Measurements from ENCODE around the gene DIP2B.

DIP2B gene

GRCh38 chr12:50780013-50780412 lies 275.2 kb downstream of the DIP2B start:
- no peak for DNase-seq

GRCh38 chr12:50784501-50784900 lies 279.7 kb downstream of the DIP2B start:
- DNase-seq: no peak

GRCh38 chr12:50785406-50786001 lies 280.7 kb downstream of the DIP2B start:
- no peak for DNase-seq

GRCh38 chr12:50786498-50787231 lies 281.9 kb downstream of the DIP2B start:
- DNase-seq: no peak

GRCh38 chr12:50787618-50788017 lies 282.8 kb downstream of the DIP2B start:
- no peak for DNase-seq

- DNase-seq: no peak
These were observed 283.8 kb downstream of the DIP2B start for GRCh38 chr12:50788561-50788960.

GRCh38 chr12:50790081-50790480 lies 285.3 kb downstream of the DIP2B start:
- no peak for DNase-seq
